GM12891 (cell line): ENCODE data around the gene EML5.
A peak's percentile ranks its signal among the peaks of the same experiment; 100 is the strongest.
"Not testable (repeated sequence)": the region's sequence is repeated elsewhere in the genome, so short reads cannot be mapped to it uniquely, and the experiment has no call there.

Experiments
- DNase-seq: peaks from one replicate; pipeline ENCODE4 v3.0.0; 2011; ENCODE audit warnings: low spot score; ENCODE audit not compliant: insufficient read length
- FAIRE-seq: peaks from 2 replicates; lab custom pipeline; 2011; peaks lifted over from hg19 to GRCh38; lab: Jason Lieb, UNC
- PAX5 ChIP-seq: IDR thresholded peaks from 2 replicates; pipeline ENCODE4 v1.6.1; 2011; ENCODE audit warnings: low read length, moderate library complexity, mild to moderate bottlenecking; ENCODE audit not compliant: insufficient read depth, severe bottlenecking
- POLR2A ChIP-seq: IDR thresholded peaks from 2 replicates; pipeline ENCODE4 v1.6.1; 2011; ENCODE audit warnings: low read depth, low read length, control low read depth
- POLR2AphosphoS5 ChIP-seq: IDR thresholded peaks from 2 replicates; pipeline ENCODE4 v1.6.1; 2011; ENCODE audit warnings: low read depth, low read length, control low read depth
- POU2F2 ChIP-seq: IDR thresholded peaks from 2 replicates; pipeline ENCODE4 v1.6.1; 2011; ENCODE audit warnings: low read depth, mild to moderate bottlenecking, control low read depth, low read length, moderate library complexity
- SPI1 ChIP-seq: IDR thresholded peaks from 2 replicates; pipeline ENCODE4 v1.6.1; 2011; ENCODE audit warnings: low read depth, low read length, control low read depth
- TAF1 ChIP-seq: IDR thresholded peaks from 2 replicates; pipeline ENCODE4 v1.6.1; 2011; ENCODE audit warnings: low read depth, low read length, control low read depth

The EML5 gene

DNA sequence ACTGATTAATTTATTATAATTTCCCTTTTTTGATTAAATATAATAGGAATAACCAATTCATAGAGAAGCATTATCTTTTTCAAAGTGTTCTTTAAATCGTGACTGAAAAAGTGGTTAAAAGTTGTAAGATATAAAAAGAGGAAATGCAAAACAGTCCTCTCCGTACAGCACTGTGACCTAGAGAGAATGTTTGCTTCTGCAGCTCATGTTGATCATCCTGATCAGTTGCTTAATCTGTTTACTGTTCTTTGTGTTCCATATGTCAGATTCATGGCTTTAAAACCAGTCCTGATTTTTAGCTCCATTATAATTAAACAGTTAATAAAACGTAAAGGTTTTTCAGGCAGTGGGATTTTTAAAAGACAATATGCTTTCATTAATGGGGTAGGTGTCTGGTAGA is 36.4 kb upstream of the EML5 start:
- FAIRE-seq (no peak), DNase-seq (no peak)
- TF ChIP-seq TAF1 (no peak), SPI1 (peak; percentile 77)

DNA sequence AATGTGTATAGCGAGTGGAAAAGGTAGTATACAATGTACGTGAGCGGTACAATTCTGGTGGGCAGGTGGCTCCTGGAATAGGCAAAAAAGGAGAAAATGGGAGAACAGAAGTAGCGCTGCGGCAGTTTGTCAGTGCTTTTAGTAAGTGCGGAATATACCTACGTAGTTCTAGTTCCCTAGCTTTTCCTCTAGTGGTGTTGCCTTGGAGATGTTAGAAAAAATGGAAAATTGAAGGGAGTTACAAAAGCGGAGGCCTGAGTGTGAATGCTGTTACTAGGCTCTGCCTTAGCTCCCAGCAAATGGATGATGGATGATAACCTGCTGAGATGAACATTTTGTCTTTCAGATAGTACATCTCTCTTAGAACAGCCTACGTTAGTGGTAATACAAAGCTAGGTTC is 32.8 kb upstream of the EML5 start:
- DNase-seq: no peak

DNA sequence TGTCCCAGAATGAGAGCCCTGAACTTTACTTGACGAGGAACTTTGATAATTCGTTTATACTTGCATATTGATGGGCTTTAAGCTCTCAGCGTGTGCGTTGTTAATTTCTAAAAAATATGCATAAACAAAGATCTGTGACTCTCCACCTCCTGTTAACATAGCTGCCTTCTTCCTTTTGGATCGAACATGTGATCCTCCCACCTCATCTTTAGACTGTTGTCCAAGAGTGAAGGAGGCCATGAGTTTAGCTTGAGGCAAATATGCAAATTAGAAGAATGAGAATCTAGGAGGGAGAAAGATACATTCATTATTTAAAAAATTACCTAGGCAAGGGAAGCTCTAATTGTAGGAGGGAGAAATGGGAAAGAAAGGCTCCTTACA is 32.3 kb upstream of the EML5 start:
- FAIRE-seq: no peak
- TF ChIP-seq POLR2A (no peak), POLR2AphosphoS5 (no peak), POU2F2 (no peak), PAX5 (no peak), TAF1 (no peak), SPI1 (no peak)

More for the DNA sequence above, 32.8 kb upstream of the EML5 start:
- no peak for FAIRE-seq
- TF ChIP-seq POLR2A (no peak), POLR2AphosphoS5 (no peak), TAF1 (no peak), PAX5 (no peak), POU2F2 (no peak), SPI1 (no peak)

DNA sequence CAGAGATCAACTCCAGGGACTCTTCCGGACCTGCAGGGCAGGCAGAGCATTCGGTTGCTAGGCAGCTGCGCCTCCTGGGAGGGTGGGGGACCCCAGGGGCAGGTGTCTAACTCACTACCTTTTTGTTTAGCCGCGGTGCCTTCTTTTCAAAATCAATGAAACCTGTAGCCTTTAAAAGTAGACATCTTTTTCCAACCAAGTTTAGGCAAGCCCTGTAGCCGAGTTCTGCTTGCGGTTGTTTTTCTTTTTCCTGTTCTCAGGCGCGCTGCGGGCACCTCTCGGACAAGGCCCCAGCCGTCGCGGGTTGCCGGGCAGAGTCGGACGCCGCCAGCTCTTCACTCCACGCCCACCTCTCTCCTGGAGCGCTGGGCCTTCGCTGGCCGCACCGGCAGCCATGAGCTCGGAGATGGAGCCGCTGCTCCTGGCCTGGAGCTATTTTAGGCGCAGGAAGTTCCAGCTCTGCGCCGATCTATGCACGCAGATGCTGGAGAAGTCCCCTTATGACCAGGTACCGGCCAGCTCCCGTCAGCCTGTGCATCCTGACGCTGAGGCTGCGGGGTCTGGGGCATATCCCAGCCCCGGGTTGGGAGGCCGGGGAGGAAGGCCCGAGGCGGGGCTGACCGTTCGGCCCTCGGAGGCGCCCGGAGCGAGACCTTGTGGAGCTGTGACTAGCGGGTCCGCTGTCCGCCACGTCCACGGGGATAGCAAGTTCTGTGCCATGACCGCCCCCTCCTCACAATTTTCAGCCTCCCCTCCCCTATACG is 31.7 kb upstream of the EML5 start, which contains the start of gene TTC8:
Gene TTC8, plus strand, starts transcription at position 338 of the 764 bp plus-strand sequence. Its CDS starts 57 bp downstream, at position 395.
- peak; percentile 89 for FAIRE-seq

More for the DNA sequence above, 32.3 kb upstream of the EML5 start:
- DNase-seq: no peak

DNA sequence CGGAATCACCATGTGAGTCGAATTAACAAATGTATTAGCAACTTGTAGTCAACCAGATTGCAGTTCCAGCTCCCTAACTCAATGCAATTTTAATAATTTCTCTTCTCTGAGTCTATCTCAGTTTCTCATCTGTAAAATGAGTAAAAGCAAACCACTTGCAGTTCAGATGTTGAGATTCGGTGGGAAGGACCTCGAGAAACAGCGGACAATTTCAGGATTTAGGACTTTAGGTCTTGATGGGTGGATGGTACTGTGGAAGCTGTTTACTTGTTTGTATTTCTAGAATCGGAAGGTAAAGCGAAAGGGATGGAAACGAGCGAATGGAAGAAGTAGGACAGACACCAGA is 31.2 kb upstream of the EML5 start:
- FAIRE-seq (no peak), DNase-seq (no peak)
- TF ChIP-seq POLR2AphosphoS5 (no peak), TAF1 (no peak), SPI1 (no peak), POU2F2 (no peak), POLR2A (no peak), PAX5 (no peak)

More for the DNA sequence above, 31.7 kb upstream of the EML5 start, which contains the start of gene TTC8:
- peak; percentile 73 for DNase-seq
- no peak for TF ChIP-seq SPI1
- TF ChIP-seq POLR2A: 0 out of 2 replicates have a peak, but pooled peaks have one; percentile 36
- TF ChIP-seq TAF1: 0 out of 2 replicates have a peak, but pooled peaks have one; percentile 33
- TF ChIP-seq POLR2AphosphoS5: no peak
- no peak for TF ChIP-seq PAX5
- TF ChIP-seq POU2F2: no peak

DNA sequence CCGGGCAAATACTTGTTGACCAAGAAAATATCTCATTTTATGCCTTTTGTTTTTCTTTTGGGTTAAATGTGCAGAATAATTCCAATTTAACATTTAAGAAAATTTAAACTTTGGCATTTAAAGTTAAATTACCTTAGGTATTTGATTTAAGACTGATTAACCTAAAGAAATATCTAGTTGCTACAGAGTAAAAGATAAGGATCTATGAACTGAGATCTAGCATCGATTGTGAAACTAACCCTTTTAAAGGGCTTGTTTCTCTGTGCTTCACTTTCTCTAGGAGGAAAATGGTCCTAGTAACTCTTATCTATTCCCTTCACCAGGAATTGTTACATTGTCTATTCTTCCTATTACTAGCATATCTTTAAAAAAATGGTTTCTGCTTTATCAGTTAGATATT is 29.1 kb upstream of the EML5 start:
- no peak for FAIRE-seq
- TF ChIP-seq TAF1 (no peak), POU2F2 (no peak), PAX5 (no peak), POLR2A (no peak), SPI1 (no peak), POLR2AphosphoS5 (no peak)
- DNase-seq: no peak

DNA sequence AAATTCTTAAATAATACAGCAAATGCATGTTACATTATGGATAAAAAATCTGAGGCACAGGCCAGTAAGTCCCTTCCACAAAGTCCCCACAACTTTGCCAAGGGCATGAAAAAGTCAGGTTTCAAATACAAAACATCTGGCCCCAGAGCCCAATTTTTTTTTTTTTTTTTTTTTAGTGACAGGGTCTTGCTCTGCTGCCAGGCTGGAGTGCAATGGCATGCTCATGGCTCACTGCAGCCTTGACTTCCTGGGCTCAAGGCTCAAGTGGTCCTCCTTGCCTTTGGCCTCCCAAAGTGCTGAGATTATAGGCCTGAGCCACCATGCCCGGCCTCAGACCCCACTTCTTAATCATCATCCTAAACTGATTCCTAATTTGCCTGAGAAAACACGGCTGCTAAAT is 28.6 kb upstream of the EML5 start:
- FAIRE-seq (no peak), DNase-seq (no peak)
- no peak for TF ChIP-seq SPI1
- no peak for TF ChIP-seq TAF1
- TF ChIP-seq POU2F2: no peak
- TF ChIP-seq POLR2A: no peak
- TF ChIP-seq POLR2AphosphoS5: no peak

DNA sequence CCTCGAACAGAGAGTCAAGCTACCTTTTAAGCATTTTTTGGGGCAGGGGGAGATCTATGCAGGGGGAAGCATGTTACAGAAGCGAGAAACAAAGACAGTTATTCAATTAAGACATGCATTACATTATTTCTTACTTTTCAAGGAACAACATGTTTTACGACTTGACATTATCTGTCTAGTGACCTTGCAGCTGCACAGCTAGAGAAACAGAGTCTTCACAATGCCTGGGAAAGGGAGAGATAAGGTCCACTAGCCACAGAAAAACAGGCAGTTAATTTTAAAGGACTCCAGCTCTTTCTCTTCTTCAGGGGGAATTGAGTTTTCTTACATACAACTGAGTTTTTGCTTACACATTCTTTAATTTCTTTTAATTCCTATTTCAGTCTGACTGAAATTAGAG is 26.9 kb upstream of the EML5 start:
- FAIRE-seq, DNase-seq: not testable (repeated sequence)

DNA sequence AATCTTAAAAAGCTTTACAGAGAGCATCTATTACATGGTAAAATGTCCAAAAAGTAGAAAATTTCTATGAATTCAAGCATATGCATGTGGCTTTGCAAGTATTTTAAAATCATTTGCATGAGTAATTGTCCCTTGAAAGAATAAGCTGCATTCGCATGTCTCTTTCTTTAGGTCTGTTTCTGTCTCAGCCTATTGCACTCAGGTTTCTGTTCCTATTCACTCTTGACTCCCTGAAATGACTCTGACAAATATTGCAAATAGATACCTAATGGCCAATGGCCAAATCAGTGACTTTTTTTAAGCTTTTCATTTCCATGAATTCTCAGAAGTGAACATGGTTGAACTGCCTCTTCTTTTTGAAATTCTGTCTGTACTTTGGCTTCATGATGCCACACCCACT is 25.3 kb upstream of the EML5 start:
- TF ChIP-seq SPI1 (peak; percentile 46; the same call in 1 of the 2 replicates), POLR2A (no peak)
- FAIRE-seq (no peak), DNase-seq (no peak)

DNA sequence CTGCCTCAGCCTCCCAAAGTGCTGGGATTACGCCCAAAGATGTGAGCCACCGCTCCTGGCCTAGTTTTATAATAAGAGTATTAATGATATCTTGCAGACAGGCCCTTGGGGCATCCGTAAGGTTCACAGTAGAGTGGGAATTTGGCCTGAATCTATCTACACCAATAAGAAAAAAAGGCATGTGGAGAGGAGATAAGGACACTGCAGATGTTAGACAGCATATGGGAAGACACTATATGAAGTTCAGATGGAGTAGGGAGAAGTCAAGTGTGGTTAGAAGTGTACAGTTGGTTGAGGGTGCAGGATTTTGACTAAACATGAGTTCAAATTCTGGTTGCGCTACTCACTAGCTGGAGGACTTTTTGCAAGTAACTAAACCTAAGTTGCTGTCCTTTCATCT is 23.2 kb upstream of the EML5 start:
- FAIRE-seq (no peak), DNase-seq (no peak)
- TF ChIP-seq SPI1 (no peak), TAF1 (no peak), POU2F2 (no peak), POLR2A (no peak), PAX5 (no peak), POLR2AphosphoS5 (no peak)
